NCI-H146 (cell line): ENCODE data around the gene GPC3.

Source experiments
- DNase-seq: peaks from one replicate; lab custom pipeline; 2025; lab: John Stamatoyannopoulos, UW

The GPC3 gene

GRCh38 chrX:133513123-133513522 is 472.3 kb downstream of the GPC3 start:
- no peak for DNase-seq

DNA sequence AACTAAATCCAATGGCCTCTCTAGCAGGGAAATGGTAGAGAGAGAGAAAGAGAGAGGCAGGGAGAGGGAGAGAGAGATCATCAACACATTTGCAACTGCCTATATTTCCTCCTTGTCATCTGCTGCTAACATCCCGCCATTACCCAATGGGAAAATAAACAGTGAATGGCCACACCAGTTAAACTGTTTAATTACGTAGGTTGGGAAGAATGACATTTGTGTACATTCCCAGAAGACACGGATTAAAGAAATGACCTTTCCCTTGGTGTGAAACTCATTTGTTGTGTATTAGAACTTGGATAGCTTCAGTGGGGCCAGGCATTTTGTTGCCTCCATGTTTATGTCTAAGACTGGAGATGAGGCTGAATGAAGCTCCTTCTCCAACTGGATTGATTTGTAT is 474.4 kb downstream of the GPC3 start:
- no peak for DNase-seq

DNA sequence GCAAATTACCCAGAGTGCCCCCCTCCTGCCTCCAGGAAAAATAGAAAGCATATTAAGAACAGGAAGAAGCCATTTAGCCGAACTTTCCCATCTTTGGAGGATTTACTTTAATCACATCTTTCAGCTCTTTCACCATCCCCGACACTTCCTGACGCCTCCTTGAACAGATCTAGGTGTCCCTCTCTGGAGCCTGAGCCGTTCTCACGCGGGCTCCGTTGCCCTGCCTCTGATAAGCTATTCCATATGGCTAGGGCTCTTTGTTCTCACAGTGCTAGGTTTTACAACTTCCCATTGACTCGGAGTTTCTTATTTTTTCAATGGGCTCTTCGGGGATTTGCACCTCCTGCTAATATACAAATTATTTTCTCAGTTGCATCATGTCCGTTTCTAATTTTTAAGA is 488.0 kb downstream of the GPC3 start:
- no peak for DNase-seq

GRCh38 chrX:133495464-133496391 is 489.7 kb downstream of the GPC3 start:
- no peak for DNase-seq

- DNase-seq, result no peak
Measured at GRCh38 chrX:133493366-133493765, 492.0 kb downstream of the GPC3 start.

- DNase-seq, result no peak
Measured at GRCh38 chrX:133490955-133491354, 494.4 kb downstream of the GPC3 start.
